Upper lobe of left lung (tissue), 4 donors: ENCODE measurements around the gene FOXB1.

Source experiments
- CTCF ChIP-seq, 6 experiments: fragments of 450-650 bp in 4 of 6; fragments of 200-600 bp in 2 of 6; sonication (generic) in 2 of 6; IDR thresholded peaks; one replicate each; pipeline ENCODE4 v1.5.1; 2016 to 2019; ENCODE audit warnings: antibody characterized with exemption in 6 of 6
- EP300 ChIP-seq, 4 donors: sonication (generic); formaldehyde crosslinking; IDR thresholded peaks; one replicate each; pipeline ENCODE4 v1.5.1; 2017; ENCODE audit warnings: antibody characterized with exemption in 4 of 4, control low read depth in 2 of 4
- POLR2A ChIP-seq, 4 donors: fragments of 450-650 bp; IDR thresholded peaks; one replicate each; pipeline ENCODE4 v1.5.1; 2016 to 2017; ENCODE audit warnings: antibody characterized with exemption in 4 of 4, mild to moderate bottlenecking in 2 of 4
- POLR2AphosphoS5 ChIP-seq, 2 donors: sonication (generic); formaldehyde crosslinking; IDR thresholded peaks; one replicate each; pipeline ENCODE4 v1.5.1; 2017; ENCODE audit warnings: antibody characterized with exemption in 2 of 2

DNA sequence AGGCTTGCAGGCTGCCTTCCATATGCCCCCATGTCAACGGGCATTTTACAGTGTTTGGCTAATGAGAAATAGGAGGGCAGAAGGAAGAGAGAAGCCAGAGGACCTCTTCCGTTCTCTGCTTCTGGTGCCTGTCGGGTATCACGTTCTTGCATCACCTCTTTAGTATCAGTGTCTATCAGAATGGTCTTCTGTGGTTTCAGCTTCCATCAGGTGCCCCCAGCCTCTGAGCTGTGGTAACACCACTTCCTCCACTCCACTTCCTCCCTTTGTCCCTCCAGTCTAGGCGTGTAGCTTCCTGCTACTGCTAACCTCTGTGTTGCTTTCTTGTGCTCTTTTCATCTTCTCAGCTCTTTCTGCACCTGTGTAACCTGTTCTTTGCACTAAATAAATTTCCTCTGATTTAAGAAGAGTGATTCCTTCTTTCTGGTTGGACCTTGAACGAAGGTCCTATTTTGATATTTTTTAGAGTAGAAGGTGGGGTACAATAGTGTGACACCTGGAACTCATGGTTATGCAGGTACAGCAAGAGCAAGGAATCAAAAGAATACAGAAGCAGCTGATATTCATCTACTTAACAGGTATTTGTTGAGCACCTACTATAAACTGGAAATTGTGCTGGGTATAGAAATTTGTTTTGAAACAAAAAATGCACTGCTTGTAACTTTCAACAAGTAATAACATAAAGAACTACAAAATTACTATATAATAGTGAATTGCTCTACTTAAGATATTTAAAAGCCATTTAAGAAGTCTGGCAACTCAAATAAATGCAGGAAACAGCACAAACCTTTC lies 27.4 kb upstream of the FOXB1 start:
- TF ChIP-seq CTCF (IDR thresholded peaks at IDR 0.05) (no peak), POLR2A (IDR thresholded peaks at IDR 0.05) (no peak), EP300 (IDR thresholded peaks at IDR 0.05) (no peak), POLR2AphosphoS5 (IDR thresholded peaks at IDR 0.05) (no peak)
